GM23338 (cell line): ENCODE data around the gene NLN. TPM values are rescaled to one million over a fixed set of nuclear protein-coding genes. Genes with fewer than 3 reads are reported as not detected.

Experiments used
- ATAC-seq: fragments of 200-7000 bp; cut with Tn5 transposase; 3 replicates; pipeline ENCODE4 v1.9.1; 2020
- DNase-seq: peaks from one replicate; pipeline ENCODE4 v3.0.0-alpha.2; 2015; ENCODE audit warnings: low spot score
- H2AFZ ChIP-seq: fragments of 200-600 bp; sonication (generic); 2 replicates; pipeline ENCODE4 v1.8.0; 2016; ENCODE audit warnings: antibody characterized with exemption, mild to moderate bottlenecking, moderate library complexity
- H3F3A ChIP-seq: fragments of 200-600 bp; sonication (generic); replicated peaks from 2 replicates; pipeline ENCODE4 v1.8.0; 2017; ENCODE audit warnings: antibody characterized with exemption, mixed run types, low read depth
- H3K27ac ChIP-seq: fragments of 200-600 bp; sonication (generic); 2 replicates; pipeline ENCODE4 v1.6.1; 2016; ENCODE audit warnings: low read depth
- H3K27me3 ChIP-seq: fragments of 200-600 bp; sonication (generic); 2 replicates; pipeline ENCODE4 v1.8.0; 2016; ENCODE audit warnings: mild to moderate bottlenecking, mixed run types, moderate library complexity; ENCODE audit not compliant: insufficient read depth
- H3K36me3 ChIP-seq: fragments of 200-600 bp; sonication (generic); 2 replicates; pipeline ENCODE4 v1.8.0; 2016; ENCODE audit warnings: mild to moderate bottlenecking; ENCODE audit not compliant: insufficient read depth
- H3K4me1 ChIP-seq: fragments of 200-600 bp; sonication (generic); 2 replicates; pipeline ENCODE4 v1.8.0; 2016; ENCODE audit warnings: mild to moderate bottlenecking, moderate library complexity; ENCODE audit not compliant: insufficient read depth
- H3K4me2 ChIP-seq: fragments of 200-600 bp; sonication (generic); 2 replicates; pipeline ENCODE4 v1.7.1; 2017; ENCODE audit warnings: mixed run types
- H3K4me3 ChIP-seq: fragments of 200-600 bp; sonication (generic); 2 replicates; pipeline ENCODE4 v1.6.1; 2016; ENCODE audit warnings: mixed run types
- H3K79me2 ChIP-seq: fragments of 200-600 bp; sonication (generic); replicated peaks from 2 replicates; pipeline ENCODE4 v1.8.0; 2017; ENCODE audit warnings: mild to moderate bottlenecking; ENCODE audit not compliant: insufficient read depth
- H3K9me2 ChIP-seq: fragments of 200-600 bp; sonication (generic); 2 replicates; pipeline ENCODE4 v1.8.0; 2017; ENCODE audit not compliant: insufficient read depth
- H4K20me1 ChIP-seq: fragments of 200-600 bp; sonication (generic); replicated peaks from 2 replicates; pipeline ENCODE4 v1.8.0; 2017; ENCODE audit warnings: mild to moderate bottlenecking; ENCODE audit not compliant: insufficient read depth
- H3K27ac Mint-ChIP-seq: 2 replicates; pipeline ENCODE4 v1.8.0; 2020; ENCODE audit warnings: inconsistent platforms, mild to moderate bottlenecking, moderate library complexity, mixed read lengths
- H3K27me3 Mint-ChIP-seq: 3 replicates; pipeline ENCODE4 v1.8.0; 2022; ENCODE audit warnings: low read depth, mild to moderate bottlenecking, moderate library complexity, mixed read lengths, inconsistent platforms; ENCODE audit not compliant: insufficient read depth, poor library complexity
- H3K36me3 Mint-ChIP-seq: 3 replicates; pipeline ENCODE4 v1.8.0; 2021; ENCODE audit warnings: low read depth, mild to moderate bottlenecking, inconsistent platforms, moderate library complexity, mixed read lengths
- H3K4me1 Mint-ChIP-seq: 3 replicates; pipeline ENCODE4 v1.8.0; 2020; ENCODE audit warnings: mild to moderate bottlenecking, inconsistent platforms, mixed read lengths
- H3K4me3 Mint-ChIP-seq: 3 replicates; pipeline ENCODE4 v1.8.0; 2021; ENCODE audit warnings: moderate library complexity, mild to moderate bottlenecking, inconsistent platforms, mixed read lengths
- H3K9me3 Mint-ChIP-seq: 3 replicates; pipeline ENCODE4 v1.8.0; 2020; ENCODE audit warnings: moderate library complexity, mild to moderate bottlenecking, inconsistent platforms, mixed read lengths
- EZH2 ChIP-seq: fragments of 200-600 bp; sonication (generic); IDR thresholded peaks from one replicate; pipeline ENCODE4 v1.8.0; 2017; ENCODE audit warnings: antibody characterized with exemption, mild to moderate bottlenecking, low read depth; ENCODE audit not compliant: unreplicated experiment
- ZNF114 ChIP-seq: fragments of 250-450 bp; sonication (Bioruptor Pico); IDR thresholded peaks from 2 replicates; pipeline ENCODE4 v1.5.0; 2020; ENCODE audit warnings: mild to moderate bottlenecking, moderate library complexity
- ZNF331 ChIP-seq: fragments of 250-450 bp; sonication (Bioruptor Pico); IDR thresholded peaks from 2 replicates; pipeline ENCODE4 v1.5.0; 2020; ENCODE audit warnings: low read depth, mild to moderate bottlenecking, moderate library complexity
- polyA plus RNA-seq: library from polyadenylated mRNA; unstranded; fragments of >200 nt; fragmentation: Nextera tagmentation; extraction: Ambion mirVana; gene quantifications from 2 replicates; pipeline ENCODE4 v1.2.1, GENCODE V29; 2016
- total RNA-seq: library from RNA; depleted of rRNA; stranded (reverse); fragments of >200 nt; shearing (Covaris generic); gene quantifications from 2 replicates; pipeline ENCODE4 v1.2.3, GENCODE V29; 2014
- TF ChIP-seq, protein P1 (sequence below), 2 experiments: fragments of 200-600 bp in 1 of 2; sonication (generic) in 1 of 2; conservative IDR thresholded peaks; 2 replicates each; pipeline versions ENCODE4 v1.5.1 to v1.6.1; 2016 to 2017; ENCODE audit warnings: antibody characterized with exemption in 2 of 2, low read depth in 2 of 2, mild to moderate bottlenecking in 2 of 2, moderate library complexity in 1 of 2
- TF ChIP-seq, protein P2 (sequence below): IDR thresholded peaks from 2 replicates; pipeline ENCODE4 v1.6.1; 2016; ENCODE audit warnings: antibody characterized with exemption
- TF ChIP-seq, protein P3 (sequence below): fragments of 250-450 bp; sonication (Bioruptor Pico); IDR thresholded peaks from 2 replicates; pipeline ENCODE4 v1.5.0; 2020; ENCODE audit warnings: mild to moderate bottlenecking, moderate library complexity

NLN gene
- total and polyA plus RNA-seq, 2 experiments from 2014 or later = 56.4 to 168 TPM

DNA sequence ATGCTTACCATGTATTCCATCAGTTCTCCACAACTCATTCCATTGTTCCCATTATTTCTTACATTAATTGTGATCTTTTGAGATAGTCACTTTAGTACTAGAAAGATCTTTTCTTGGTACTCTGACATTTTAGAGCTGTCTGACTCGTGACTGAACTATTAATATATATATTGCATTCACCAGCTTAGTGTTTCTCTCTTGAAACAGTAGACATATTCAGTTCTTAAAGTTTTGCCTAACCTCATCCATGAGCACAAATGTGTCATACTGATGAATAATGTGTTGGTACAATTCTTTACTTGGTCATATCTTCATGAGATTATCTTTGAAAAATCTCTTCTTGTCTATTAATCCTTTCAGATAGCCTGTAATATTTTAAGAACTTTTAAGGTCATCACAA lies 74.3 kb downstream of the NLN start (continued):
- TF ChIP-seq, protein P1, sequence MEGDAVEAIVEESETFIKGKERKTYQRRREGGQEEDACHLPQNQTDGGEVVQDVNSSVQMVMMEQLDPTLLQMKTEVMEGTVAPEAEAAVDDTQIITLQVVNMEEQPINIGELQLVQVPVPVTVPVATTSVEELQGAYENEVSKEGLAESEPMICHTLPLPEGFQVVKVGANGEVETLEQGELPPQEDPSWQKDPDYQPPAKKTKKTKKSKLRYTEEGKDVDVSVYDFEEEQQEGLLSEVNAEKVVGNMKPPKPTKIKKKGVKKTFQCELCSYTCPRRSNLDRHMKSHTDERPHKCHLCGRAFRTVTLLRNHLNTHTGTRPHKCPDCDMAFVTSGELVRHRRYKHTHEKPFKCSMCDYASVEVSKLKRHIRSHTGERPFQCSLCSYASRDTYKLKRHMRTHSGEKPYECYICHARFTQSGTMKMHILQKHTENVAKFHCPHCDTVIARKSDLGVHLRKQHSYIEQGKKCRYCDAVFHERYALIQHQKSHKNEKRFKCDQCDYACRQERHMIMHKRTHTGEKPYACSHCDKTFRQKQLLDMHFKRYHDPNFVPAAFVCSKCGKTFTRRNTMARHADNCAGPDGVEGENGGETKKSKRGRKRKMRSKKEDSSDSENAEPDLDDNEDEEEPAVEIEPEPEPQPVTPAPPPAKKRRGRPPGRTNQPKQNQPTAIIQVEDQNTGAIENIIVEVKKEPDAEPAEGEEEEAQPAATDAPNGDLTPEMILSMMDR (conservative IDR thresholded peaks at IDR 0.05; ENCODE audit: low read depth in 2 of 2) = no peak

DNA sequence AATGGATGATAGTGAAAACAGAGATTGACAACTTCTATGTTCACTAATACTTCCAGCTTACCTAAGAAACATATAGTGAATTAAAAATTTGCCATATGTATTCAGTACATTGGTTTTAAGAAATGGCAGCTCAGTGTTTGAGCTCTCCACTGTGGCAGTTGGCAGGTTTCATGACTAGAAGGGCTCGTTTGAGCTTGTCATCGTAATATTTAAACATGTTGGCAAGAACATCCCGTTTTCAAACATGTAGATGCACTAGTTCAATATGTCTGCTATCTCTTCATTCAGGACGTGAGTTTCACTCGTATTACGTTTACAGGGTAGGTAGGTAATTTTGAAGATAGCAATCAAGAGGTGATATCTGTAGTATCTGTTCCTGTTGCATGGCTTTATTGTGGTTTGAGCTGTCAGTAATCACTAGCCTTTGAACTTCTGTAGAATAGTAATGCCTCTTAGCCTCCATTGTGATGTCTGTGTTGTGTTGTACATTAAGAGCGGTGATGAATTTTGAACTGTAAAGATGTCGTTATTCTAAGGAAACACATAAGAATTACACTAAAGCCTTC lies 74.8 kb downstream of the NLN start:
- ATAC-seq = no peak

More for the DNA sequence above, 74.8 kb downstream of the NLN start:
- Histone ChIP-seq H4K20me1 (peaks cover 14% of the 10 kb centered on the region), H3K9me2 (no peaks in the 10 kb centered on the region), H3K4me2 (no peak overlapping the region), H3K27ac (no peak overlapping the region), H2AFZ (no peak overlapping the region), H3K36me3 (peaks cover 15% of the 10 kb centered on the region; the same call in 1 of the 2 replicates), H3K4me1 (no peaks in the 10 kb centered on the region), H3K79me2 (no peaks in the 10 kb centered on the region), H3F3A (no peaks in the 10 kb centered on the region), H3K27me3 (no peaks in the 10 kb centered on the region), H3K4me3 (no peak overlapping the region)
- Mint-ChIP-seq H3K36me3 (peaks cover 68% of the 10 kb centered on the region), H3K27ac (no peak overlapping the region), H3K4me3 (no peak overlapping the region), H3K9me3 (peaks cover 3% of the 10 kb centered on the region), H3K4me1 (no peaks in the 10 kb centered on the region), H3K27me3 (peaks cover 2% of the 10 kb centered on the region)
- TF ChIP-seq ZNF114 (CRISPR knock-in tag) (no peak), ZNF331 (CRISPR knock-in tag) (no peak), EZH2 (no peak)
- TF ChIP-seq, protein P2, sequence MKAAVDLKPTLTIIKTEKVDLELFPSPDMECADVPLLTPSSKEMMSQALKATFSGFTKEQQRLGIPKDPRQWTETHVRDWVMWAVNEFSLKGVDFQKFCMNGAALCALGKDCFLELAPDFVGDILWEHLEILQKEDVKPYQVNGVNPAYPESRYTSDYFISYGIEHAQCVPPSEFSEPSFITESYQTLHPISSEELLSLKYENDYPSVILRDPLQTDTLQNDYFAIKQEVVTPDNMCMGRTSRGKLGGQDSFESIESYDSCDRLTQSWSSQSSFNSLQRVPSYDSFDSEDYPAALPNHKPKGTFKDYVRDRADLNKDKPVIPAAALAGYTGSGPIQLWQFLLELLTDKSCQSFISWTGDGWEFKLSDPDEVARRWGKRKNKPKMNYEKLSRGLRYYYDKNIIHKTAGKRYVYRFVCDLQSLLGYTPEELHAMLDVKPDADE = no peak
- TF ChIP-seq, protein P3, sequence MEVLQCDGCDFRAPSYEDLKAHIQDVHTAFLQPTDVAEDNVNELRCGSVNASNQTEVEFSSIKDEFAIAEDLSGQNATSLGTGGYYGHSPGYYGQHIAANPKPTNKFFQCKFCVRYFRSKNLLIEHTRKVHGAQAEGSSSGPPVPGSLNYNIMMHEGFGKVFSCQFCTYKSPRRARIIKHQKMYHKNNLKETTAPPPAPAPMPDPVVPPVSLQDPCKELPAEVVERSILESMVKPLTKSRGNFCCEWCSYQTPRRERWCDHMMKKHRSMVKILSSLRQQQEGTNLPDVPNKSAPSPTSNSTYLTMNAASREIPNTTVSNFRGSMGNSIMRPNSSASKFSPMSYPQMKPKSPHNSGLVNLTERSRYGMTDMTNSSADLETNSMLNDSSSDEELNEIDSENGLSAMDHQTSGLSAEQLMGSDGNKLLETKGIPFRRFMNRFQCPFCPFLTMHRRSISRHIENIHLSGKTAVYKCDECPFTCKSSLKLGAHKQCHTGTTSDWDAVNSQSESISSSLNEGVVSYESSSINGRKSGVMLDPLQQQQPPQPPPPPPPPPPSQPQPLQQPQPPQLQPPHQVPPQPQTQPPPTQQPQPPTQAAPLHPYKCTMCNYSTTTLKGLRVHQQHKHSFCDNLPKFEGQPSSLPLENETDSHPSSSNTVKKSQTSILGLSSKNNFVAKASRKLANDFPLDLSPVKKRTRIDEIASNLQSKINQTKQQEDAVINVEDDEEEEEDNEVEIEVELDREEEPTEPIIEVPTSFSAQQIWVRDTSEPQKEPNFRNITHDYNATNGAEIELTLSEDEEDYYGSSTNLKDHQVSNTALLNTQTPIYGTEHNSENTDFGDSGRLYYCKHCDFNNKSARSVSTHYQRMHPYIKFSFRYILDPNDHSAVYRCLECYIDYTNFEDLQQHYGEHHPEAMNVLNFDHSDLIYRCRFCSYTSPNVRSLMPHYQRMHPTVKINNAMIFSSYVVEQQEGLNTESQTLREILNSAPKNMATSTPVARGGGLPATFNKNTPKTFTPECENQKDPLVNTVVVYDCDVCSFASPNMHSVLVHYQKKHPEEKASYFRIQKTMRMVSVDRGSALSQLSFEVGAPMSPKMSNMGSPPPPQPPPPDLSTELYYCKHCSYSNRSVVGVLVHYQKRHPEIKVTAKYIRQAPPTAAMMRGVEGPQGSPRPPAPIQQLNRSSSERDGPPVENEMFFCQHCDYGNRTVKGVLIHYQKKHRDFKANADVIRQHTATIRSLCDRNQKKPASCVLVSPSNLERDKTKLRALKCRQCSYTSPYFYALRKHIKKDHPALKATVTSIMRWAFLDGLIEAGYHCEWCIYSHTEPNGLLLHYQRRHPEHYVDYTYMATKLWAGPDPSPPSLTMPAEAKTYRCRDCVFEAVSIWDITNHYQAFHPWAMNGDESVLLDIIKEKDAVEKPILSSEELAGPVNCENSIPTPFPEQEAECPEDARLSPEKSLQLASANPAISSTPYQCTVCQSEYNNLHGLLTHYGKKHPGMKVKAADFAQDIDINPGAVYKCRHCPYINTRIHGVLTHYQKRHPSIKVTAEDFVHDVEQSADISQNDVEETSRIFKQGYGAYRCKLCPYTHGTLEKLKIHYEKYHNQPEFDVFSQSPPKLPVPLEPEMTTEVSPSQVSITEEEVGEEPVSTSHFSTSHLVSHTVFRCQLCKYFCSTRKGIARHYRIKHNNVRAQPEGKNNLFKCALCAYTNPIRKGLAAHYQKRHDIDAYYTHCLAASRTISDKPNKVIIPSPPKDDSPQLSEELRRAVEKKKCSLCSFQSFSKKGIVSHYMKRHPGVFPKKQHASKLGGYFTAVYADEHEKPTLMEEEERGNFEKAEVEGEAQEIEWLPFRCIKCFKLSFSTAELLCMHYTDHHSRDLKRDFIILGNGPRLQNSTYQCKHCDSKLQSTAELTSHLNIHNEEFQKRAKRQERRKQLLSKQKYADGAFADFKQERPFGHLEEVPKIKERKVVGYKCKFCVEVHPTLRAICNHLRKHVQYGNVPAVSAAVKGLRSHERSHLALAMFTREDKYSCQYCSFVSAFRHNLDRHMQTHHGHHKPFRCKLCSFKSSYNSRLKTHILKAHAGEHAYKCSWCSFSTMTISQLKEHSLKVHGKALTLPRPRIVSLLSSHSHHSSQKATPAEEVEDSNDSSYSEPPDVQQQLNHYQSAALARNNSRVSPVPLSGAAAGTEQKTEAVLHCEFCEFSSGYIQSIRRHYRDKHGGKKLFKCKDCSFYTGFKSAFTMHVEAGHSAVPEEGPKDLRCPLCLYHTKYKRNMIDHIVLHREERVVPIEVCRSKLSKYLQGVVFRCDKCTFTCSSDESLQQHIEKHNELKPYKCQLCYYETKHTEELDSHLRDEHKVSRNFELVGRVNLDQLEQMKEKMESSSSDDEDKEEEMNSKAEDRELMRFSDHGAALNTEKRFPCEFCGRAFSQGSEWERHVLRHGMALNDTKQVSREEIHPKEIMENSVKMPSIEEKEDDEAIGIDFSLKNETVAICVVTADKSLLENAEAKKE (CRISPR knock-in tag) = no peak
- no peak for DNase-seq
